Fibroblast of skin of back (primary cell): ENCODE results near the gene PLD6.
"Not testable (repeated sequence)": the region's sequence is repeated elsewhere in the genome, so short reads cannot be mapped to it uniquely, and the experiment has no call there.

Source experiments
- DNase-seq: peaks from one replicate; pipeline ENCODE4 v3.0.0-alpha.2; 2013

The PLD6 gene

DNA sequence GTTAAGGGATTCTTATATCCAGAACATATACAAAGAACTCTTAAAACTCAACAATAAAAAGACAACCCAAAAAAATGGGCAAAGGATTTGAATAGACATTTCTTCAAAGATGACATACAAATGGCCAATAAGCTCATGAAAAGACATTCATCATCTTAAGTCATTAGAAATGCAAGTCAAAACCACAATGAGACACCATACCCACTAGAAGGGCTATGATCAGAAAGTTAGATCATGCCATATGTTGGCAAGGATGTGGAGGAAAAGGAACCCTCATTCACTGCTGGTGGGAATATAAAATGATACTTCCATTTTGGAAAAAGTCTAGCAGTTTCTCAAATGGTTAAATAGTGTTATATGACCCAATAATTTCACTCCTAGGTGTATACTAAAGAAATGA lies 9.4 kb downstream of the PLD6 start:
- peak; percentile 20 for DNase-seq

DNA sequence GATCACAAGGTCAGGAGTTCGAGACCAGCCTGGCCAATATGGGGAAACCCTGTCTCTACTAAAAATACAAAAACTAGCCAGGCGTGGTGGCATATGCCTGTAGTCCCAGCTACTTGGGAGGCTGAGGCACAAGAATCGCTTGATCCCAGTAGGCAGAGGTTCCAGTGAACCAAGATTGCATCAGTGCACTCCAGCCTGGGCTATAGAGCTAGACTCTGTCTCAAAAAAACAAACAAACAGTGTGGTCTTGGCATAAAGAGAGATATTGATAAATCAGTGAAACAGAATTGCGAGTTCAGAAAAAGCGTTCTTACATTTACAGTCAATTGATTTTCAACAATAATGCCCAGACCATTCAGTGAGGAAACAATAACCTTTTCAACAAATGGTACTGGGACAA lies 10.7 kb downstream of the PLD6 start:
- not testable (repeated sequence) for DNase-seq

GRCh38 chr17:17191961-17192381 lies 14.2 kb downstream of the PLD6 start:
- no peak for DNase-seq

DNA sequence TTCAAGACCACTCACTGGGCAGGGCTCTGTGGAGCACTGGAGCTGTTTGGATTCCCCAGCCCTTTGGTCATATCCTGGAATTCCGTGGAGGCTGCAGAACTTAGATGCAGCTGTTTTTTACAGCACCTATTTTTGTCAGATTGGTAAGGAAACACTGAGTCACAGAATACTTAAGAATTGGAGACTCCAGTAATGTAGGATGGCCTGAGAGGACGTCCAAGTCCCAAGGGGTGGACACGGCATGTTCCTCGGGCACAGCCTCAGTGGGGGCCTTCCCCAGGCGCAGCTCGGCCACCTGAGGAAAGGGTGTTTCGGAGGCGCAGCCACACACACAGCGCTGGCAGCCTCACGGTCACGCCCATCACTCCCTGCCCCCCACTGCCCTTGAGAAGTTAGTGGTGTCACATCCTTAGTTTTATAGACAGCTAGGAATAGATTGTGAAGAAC lies 14.8 kb downstream of the PLD6 start:
- DNase-seq = peak; percentile 93

GRCh38 chr17:17190188-17190587 lies 15.9 kb downstream of the PLD6 start:
- no peak for DNase-seq

DNA sequence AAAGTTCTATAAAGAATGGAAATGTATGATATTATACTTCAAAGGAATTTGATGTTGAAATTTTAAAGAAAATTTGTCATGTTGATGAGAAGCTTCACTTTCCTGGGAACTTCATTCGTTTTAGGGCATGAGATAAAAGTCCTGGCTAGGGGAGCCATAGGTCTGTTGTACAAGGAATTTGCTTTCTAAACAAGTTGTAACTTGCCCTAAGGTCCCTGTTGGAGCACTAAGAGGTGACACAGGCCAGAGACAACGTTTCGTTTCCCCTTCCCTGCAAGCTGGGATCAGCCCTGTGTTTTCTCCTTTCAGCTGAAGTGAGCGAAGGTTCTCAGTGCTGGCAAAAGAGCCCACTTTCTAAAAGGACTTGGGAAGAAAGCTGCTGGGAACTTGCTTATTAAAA lies 16.6 kb downstream of the PLD6 start:
- no peak for DNase-seq

GRCh38 chr17:17188586-17188985 lies 17.5 kb downstream of the PLD6 start:
- no peak for DNase-seq

DNA sequence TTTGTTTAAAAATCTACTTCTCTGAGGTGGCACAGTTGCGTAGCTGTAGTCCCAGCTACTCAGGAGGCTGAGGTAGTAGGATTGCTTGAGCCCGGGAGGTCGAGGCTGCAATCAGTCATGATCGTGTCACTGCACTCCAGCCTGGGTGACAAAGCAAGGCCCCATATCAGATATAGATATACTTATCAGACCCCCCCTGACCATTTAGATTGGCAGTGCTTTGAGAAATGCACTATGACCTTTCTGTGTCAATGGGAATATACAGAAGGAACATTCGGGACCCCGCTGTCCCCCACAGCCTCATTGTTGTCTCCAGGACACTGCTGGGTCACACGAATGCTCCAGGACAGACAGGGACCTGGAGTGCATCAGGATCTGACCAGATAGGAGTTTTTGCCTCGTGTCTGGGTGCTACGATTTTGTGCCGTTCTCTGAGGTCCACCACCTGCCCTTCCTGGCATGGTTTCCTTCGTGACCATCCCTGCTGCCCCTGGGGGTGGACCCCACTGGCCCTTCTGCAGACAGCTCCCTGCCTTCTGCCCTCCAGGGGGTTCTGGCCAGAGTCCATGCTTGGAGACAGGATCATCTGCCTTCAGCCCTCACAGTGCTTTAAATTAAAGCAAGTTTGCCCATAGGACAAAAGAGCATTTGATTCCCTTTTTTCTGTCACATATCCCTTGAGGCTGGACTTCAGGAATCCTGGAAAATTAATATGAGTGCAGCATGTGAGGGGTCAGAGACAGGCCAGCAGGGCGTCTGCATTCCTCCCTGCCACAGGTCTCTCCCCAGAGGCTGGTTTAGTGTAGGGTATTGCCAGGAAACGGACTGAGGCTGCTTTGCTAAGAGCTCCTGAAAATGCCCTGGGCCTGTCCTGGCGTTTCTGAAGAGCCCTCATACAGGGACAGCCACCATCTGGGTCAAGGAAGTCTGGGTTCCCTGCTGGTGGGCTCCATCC lies 19.3 kb downstream of the PLD6 start:
- DNase-seq = peak; percentile 60

DNA sequence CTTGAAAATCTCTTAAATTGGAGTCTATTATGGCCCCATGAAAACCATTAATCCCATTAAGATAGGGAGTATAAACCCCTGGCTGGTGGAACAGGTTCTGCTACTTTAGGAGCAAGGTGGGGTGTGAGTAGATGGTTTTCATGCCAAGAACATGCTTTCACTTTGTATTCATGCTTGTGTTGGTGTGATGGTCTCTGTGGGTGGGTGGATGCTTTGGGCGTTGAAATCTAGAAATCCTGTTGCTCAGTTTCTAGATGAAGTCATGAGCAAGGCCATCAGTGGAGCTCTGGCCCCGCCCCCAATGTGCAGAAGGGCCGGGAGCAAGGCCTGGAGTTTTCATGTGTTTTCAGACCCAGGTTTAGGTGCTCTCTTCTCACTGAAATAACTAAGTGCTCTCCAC lies 20.1 kb downstream of the PLD6 start:
- DNase-seq = no peak

- DNase-seq = not testable (repeated sequence)
Measured at GRCh38 chr17:17184985-17185757, 21.0 kb downstream of the PLD6 start.

- DNase-seq = no peak
Measured at GRCh38 chr17:17183744-17184143, 22.4 kb downstream of the PLD6 start.

DNA sequence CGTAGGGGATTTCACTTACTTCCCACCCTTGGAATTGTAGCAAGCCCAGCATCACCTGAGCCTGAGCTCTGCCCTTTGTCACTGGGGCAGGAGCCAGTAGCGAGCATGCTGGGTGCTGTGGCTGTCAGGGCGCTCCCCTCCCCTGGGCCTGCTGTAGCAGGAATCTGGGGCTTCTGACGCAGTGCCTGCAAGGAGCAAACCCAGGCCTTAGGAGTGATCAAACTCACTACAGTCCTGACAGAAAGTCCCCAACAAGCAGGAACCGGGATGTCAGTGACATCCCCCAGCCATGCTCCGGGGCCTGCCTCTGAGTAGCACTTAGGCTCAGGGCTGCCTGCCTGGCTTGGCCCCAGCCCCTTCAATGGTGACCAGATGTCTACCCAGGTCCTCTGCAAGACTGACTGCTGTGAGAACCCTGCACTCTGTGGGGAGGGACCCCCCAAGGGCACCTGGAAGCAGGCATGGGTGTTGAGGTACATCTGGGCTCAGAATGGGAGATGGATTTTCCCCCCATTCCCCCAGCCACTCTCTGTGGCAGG lies 23.5 kb downstream of the PLD6 start:
- no peak for DNase-seq

DNA sequence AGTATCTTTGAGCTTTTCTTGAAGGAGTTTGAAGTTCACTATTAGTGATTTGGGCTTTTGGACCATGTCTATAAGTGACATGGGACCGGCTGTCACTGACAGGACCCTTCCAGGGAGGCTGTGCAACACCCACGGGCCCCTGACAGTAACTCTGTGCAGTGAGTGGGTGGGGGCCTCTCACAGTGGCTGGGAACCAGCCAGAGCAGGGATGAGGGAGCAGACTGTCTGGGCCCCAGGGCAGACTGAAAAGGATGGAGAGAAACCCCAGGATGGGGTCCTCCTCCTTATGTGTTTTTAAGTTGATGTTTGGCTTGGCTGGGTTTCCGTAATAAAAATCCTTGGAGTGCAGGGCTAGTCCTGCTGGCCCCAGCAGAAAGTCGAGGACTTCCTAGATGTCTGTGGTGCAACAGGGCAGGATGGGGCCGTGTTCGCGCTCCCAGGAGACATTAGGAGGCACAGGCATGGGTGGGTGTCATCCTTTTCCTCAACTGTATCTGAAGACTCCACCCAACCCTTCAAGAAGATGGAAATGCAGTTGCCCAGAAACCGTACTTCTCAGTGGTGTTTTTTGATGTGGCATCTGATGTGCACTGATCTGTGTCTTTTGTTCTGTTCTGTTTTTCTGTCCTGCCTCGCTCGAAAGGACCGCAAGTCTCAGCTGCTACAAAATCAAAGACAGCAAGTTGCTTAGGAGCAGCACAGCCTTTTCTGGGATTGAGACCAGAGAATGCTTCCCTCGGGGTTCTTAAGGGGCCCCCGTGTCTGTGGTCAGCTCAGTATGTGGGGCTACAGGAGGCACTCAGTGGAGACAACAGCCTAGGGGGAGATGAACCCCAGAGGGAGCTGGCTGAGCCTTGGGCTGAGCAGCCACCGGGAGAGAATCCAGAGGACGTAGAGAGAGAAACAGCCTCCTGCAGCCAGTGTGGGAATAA lies 24.2 kb downstream of the PLD6 start:
- no peak for DNase-seq

DNA sequence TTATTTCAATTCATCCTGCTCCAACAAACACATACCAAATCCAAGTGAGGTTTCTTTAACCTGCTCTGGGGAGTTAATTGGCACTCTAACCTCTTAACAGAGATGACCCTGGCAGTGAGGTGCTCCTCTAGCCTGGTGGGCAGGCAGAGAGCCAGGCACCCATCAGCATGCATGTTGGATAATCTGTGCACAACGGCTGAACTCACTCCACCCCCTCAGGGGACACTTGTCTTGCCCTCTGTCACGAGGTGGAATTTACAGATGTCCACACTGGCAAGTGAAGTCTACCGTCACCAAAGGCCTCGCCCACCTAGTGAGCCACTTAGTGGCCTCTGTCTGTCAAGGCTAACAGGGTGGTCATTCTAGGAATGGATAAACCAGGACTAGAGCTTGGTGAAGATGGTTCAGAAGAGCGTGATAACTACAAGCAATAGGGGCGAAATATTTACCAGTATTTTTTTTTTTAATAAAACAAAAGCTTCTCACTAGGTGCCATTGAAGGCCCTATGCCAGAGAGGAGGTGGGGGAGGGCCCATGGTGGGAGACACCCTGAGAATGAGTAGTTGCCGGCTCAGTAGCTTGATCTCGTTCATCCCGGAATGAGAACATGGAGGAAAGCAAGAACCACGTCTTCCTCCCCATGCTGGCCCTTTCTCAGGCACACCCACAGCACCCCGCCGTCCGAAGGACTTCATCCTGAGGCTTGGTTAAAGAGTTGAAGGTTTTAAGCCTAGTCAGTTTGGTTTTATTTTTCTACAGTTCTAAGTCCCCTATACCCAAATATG lies 25.2 kb downstream of the PLD6 start:
- no peak for DNase-seq

DNA sequence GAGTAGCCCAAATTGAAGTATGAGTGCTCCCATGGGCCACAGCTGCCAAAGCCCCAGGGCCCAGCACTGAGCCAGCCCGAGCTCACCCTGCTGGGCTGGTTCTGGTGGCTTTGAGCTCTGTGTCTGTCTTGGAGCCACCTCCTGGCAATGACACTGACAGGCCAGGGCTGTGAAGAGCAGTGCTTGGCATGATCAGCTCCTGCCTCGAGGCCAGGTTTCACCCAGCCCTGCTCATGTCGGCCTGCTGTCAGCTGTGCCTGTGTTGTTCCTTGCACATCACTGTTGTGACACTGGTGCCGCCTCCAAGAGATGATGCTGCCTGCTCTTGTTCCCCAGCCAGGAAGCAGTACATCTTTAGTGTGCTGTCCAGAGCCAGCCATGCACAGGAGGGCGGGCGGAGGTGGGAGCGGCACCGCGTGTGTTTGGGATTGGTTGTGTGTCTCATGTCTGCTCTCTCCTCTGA lies 26.0 kb downstream of the PLD6 start:
- no peak for DNase-seq

DNA sequence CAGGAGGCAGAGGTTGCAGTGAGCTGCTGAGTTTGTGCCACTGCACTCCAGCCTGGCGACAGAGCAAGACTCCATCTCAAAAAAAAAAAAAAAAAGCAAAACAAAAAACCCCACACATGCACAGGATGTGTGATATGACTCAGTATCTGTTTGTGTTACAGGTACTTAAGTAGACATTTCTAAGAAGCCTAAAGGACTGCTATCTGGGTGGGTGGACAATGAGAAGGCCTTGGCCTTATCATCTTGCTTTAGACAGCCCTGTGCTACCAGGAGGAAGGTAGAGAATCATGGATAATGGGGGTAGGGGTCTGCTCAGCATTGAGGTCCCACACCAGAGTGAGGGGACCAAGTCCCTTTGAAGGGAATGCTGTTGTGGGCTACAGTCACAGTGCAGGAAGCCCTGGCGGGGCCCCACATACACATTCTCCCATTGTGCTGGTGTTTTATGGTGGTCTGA lies 26.7 kb downstream of the PLD6 start:
- no peak for DNase-seq

- DNase-seq = no peak
Measured at GRCh38 chr17:17177176-17177575, 29.0 kb downstream of the PLD6 start.

- no peak for DNase-seq
Measured at GRCh38 chr17:17176341-17176740, 29.8 kb downstream of the PLD6 start.

GRCh38 chr17:17175917-17176316 lies 30.2 kb downstream of the PLD6 start:
- no peak for DNase-seq

DNA sequence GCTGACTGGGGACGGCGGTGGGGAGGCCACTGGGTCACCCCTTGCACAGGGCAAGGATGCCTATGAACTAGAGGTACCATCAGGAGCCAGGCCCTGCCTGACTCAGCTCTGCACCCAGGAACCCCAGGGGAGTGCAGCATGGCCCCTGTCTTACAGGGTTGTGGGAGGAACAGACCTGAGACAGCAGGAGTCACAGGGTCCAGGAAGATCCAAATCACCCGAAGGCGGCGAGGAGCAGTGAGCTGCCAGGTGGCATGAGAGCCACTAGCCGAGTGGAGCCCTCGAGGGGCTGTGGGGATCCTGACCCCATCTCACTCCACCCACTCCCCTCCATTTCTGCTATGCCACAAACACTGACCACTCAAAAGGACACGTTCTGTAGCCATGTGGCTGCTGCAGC lies 30.8 kb downstream of the PLD6 start:
- DNase-seq = no peak

DNA sequence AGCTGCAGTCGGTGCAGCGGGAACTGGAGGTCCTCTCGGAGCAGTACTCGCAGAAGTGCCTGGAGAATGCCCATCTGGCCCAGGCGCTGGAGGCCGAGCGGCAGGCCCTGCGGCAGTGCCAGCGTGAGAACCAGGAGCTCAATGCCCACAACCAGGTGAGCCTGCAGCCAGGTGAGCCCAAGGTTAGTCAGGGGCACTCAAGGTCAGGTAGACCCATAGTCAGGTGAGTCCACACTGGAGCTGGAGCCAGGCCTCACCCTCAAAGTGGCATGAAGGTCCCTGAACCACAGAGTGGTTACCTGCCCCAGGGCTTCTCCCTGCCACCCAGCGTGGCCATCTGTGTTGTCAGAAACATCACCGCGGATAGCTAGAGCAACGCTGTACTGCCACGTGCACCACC lies 32.2 kb downstream of the PLD6 start:
- no peak for DNase-seq
